HCT116 (cell line): Measurements from ENCODE around the gene ZNF146. TPM values are rescaled to one million over a fixed set of nuclear protein-coding genes. Genes with fewer than 3 reads are reported as not detected.
"Not testable (repeated sequence)": the region's sequence is repeated elsewhere in the genome, so short reads cannot be mapped to it uniquely, and the experiment has no call there.

Source experiments
- ATAC-seq: fragments of 200-7000 bp; cut with Tn5 transposase; 2 replicates; pipeline ENCODE4 v1.9.1; 2020; ENCODE audit warnings: mild to moderate bottlenecking, moderate library complexity
- BruUV-seq: library from RNA; stranded (reverse); fragments of 400-500 nt; replicated peaks from 2 replicates; lab custom pipeline; 2021; lab: Mats Ljungman, UMichigan
- CTCF ChIA-PET: fragments of 300-600 bp; sonication (Branson Sonifier 250); formaldehyde crosslinking; loops from one replicate; lab custom pipeline; 2021; ENCODE audit warnings: antibody characterized with exemption; lab: Charles Lee
- POLR2A ChIA-PET: fragments of 300-600, 350-600 bp; sonication (Branson Sonifier 250); formaldehyde crosslinking; loops from one replicate; lab custom pipeline; 2021; ENCODE audit warnings: antibody characterized with exemption; lab: Charles Lee
- RAD21 ChIA-PET, 2 experiments: fragments of 300-600 bp; sonication (Branson Sonifier 250); formaldehyde crosslinking; loops; one replicate each; lab custom pipeline; 2023; ENCODE audit warnings: low total read pairs in 2 of 2; ENCODE audit not compliant: uncharacterized antibody in 2 of 2, unreplicated experiment in 2 of 2, low non-redundant PET in 1 of 2; lab: Charles Lee
- DNase-seq: peaks from one replicate; pipeline ENCODE4 v3.0.0-alpha.2; 2010; ENCODE audit warnings: low read depth, low spot score
- H2AFZ ChIP-seq: fragments of 200-600 bp; shearing (Covaris generic), sonication (generic); 2 replicates; pipeline ENCODE4 v1.6.1; 2017; ENCODE audit warnings: low read depth, mixed run types, mixed read lengths, antibody characterized with exemption, low read length; ENCODE audit not compliant: poor library complexity, severe bottlenecking
- H3K27ac ChIP-seq: 2 replicates; pipeline ENCODE4 v1.5.1; 2012; ENCODE audit warnings: low read depth, low read length
- H3K27me3 ChIP-seq: fragments of 200-600 bp; sonication (generic); 2 replicates; pipeline ENCODE4 v1.6.1; 2016; ENCODE audit warnings: mixed run types, low read length, mixed read lengths; ENCODE audit not compliant: insufficient read depth
- H3K36me3 ChIP-seq, 2 experiments: fragments of 200-500 bp in 1 of 2; fragments of 200-600 bp in 1 of 2; sonication (Bioruptor generic) in 1 of 2; sonication (generic) in 1 of 2; 2 replicates each; pipeline versions ENCODE4 v1.5.1 to v1.6.1; 2014 to 2016; ENCODE audit warnings: low read length in 2 of 2, inconsistent platforms in 1 of 2, mixed read lengths in 1 of 2, mixed run types in 1 of 2; ENCODE audit not compliant: insufficient read depth in 2 of 2, control insufficient read depth in 1 of 2
- H3K4me1 ChIP-seq, 2 experiments: fragments of 200-600 bp in 1 of 2; sonication (generic) in 1 of 2; 2 replicates each; pipeline versions ENCODE4 v1.5.1 to v1.6.1; 2012 to 2017; ENCODE audit warnings: low read length in 2 of 2, inconsistent platforms in 1 of 2, mild to moderate bottlenecking in 1 of 2, mixed read lengths in 1 of 2, mixed run types in 1 of 2, moderate library complexity in 1 of 2; ENCODE audit not compliant: insufficient read depth in 2 of 2, control insufficient read depth in 1 of 2
- H3K4me2 ChIP-seq: fragments of 200-600 bp; sonication (generic); 2 replicates; pipeline ENCODE4 v1.6.1; 2017; ENCODE audit warnings: mixed run types, low read length, mixed read lengths
- H3K4me3 ChIP-seq, 2 experiments: fragments of 200-600 bp in 1 of 2; sonication (generic) in 1 of 2; replicated peaks in 1 of 2; 2 replicates each; pipeline ENCODE4 v1.5.1; 2011 to 2016; ENCODE audit warnings: low read length in 2 of 2, control low read depth in 1 of 2, low read depth in 1 of 2, mild to moderate bottlenecking in 1 of 2, mixed read lengths in 1 of 2, mixed run types in 1 of 2
- H3K79me2 ChIP-seq: fragments of 200-600 bp; sonication (generic); 2 replicates; pipeline ENCODE4 v1.6.1; 2017; ENCODE audit warnings: mild to moderate bottlenecking, mixed run types, low read length, moderate library complexity, mixed read lengths; ENCODE audit not compliant: insufficient read depth
- H3K9ac ChIP-seq: fragments of 200-600 bp; sonication (generic); 2 replicates; pipeline ENCODE4 v1.6.1; 2016; ENCODE audit warnings: low read length, mixed read lengths
- H3K9me2 ChIP-seq: fragments of 200-600 bp; sonication (generic), shearing (Covaris generic); 2 replicates; pipeline ENCODE4 v1.6.1; 2017; ENCODE audit warnings: mixed run types, mild to moderate bottlenecking, moderate library complexity; ENCODE audit not compliant: insufficient read depth
- H3K9me3 ChIP-seq, 2 experiments: fragments of 200-500 bp in 1 of 2; fragments of 200-600 bp in 1 of 2; sonication (Bioruptor generic) in 1 of 2; sonication (generic) in 1 of 2; 2 replicates each; pipeline ENCODE4 v1.6.1; 2014 to 2017; ENCODE audit warnings: low read length in 2 of 2, mixed read lengths in 2 of 2, inconsistent platforms in 1 of 2, low read depth in 1 of 2, mild to moderate bottlenecking in 1 of 2, mixed run types in 1 of 2, moderate library complexity in 1 of 2; ENCODE audit not compliant: control insufficient read depth in 1 of 2, insufficient read depth in 1 of 2
- H4K20me1 ChIP-seq: fragments of 200-600 bp; sonication (generic), shearing (Covaris generic); 2 replicates; pipeline ENCODE4 v1.6.1; 2017; ENCODE audit warnings: mixed run types, mild to moderate bottlenecking, moderate library complexity; ENCODE audit not compliant: insufficient read depth
- ELF1 ChIP-seq: IDR thresholded peaks from 2 replicates; pipeline ENCODE4 v1.6.1; 2012; ENCODE audit warnings: low read depth, borderline replicate concordance
- EZH2 ChIP-seq: fragments of 200-600 bp; sonication (generic); IDR thresholded peaks from 2 replicates; pipeline ENCODE4 v1.6.1; 2017; ENCODE audit warnings: antibody characterized with exemption, mixed run types
- JUND ChIP-seq: IDR thresholded peaks from 2 replicates; pipeline ENCODE4 v1.6.1; 2012
- POLR2A ChIP-seq: IDR thresholded peaks from 2 replicates; pipeline ENCODE4 v1.7.0; 2011; ENCODE audit warnings: borderline replicate concordance; ENCODE audit not compliant: insufficient read depth, insufficient read length; ENCODE audit errors: extremely low read depth
- RAD21 ChIP-seq: IDR thresholded peaks from 2 replicates; pipeline ENCODE4 v1.6.1; 2012; ENCODE audit warnings: low read depth, mild to moderate bottlenecking
- SRF ChIP-seq: IDR thresholded peaks from 2 replicates; pipeline ENCODE4 v1.6.1; 2012; ENCODE audit warnings: low read depth
- YY1 ChIP-seq: IDR thresholded peaks from 2 replicates; pipeline ENCODE4 v1.6.1; 2011; ENCODE audit warnings: low read length, low read depth, moderate library complexity, mild to moderate bottlenecking; ENCODE audit not compliant: insufficient replicate concordance; ENCODE audit errors: extremely low read depth
- intact Hi-C: fragments of 100-400 bp; cut with micrococcal nuclease; formaldehyde crosslinking; loops from 2 replicates; pipeline ENCODE4 v1.10.0; 2022
- total RNA-seq: library from RNA; stranded (reverse); gene quantifications from one replicate; pipeline ENCODE4 v1.2.1, GENCODE V29; 2021; ENCODE audit not compliant: unreplicated experiment
- TF ChIP-seq, protein P1 (sequence below): IDR thresholded peaks from 2 replicates; pipeline ENCODE4 v1.6.1; 2011; ENCODE audit warnings: mild to moderate bottlenecking, low read length, moderate library complexity; ENCODE audit not compliant: insufficient replicate concordance; ENCODE audit errors: extremely low read depth

Gene ZNF146
- total RNA-seq, 1 experiment from 2014 or later, result 105 TPM

GRCh38 chr19:36267061-36267845 is 52.3 kb downstream of the ZNF146 start:
- ATAC-seq, result no peak
- Histone ChIP-seq H3K27ac (no peak overlapping the region), H3K9me3 (no peaks in the 10 kb centered on the region), H3K4me2 (no peak overlapping the region), H3K4me1 (no peaks in the 10 kb centered on the region), H2AFZ (no peak overlapping the region), H3K9ac (no peak overlapping the region), H3K9me2 (no peaks in the 10 kb centered on the region), H3K36me3 (no peaks in the 10 kb centered on the region), H3K4me3 (no peak overlapping the region), H3K79me2 (no peaks in the 10 kb centered on the region), H3K27me3 (no peaks in the 10 kb centered on the region), H4K20me1 (no peaks in the 10 kb centered on the region)
- no TSS peak for BruUV-seq
- CTCF ChIA-PET, result no interaction called here
- POLR2A ChIA-PET, result no interaction called here
- DNase-seq, result no peak
- RAD21 ChIA-PET, result no interaction called here
- intact Hi-C loops, result no loop called here
- no peak for TF ChIP-seq RAD21
- TF ChIP-seq SRF, result no peak
- no peak for TF ChIP-seq JUND
- no peak for TF ChIP-seq ELF1
- no peak for TF ChIP-seq POLR2A
- TF ChIP-seq YY1, result no peak
- TF ChIP-seq EZH2, result no peak
- TF ChIP-seq, protein P1, sequence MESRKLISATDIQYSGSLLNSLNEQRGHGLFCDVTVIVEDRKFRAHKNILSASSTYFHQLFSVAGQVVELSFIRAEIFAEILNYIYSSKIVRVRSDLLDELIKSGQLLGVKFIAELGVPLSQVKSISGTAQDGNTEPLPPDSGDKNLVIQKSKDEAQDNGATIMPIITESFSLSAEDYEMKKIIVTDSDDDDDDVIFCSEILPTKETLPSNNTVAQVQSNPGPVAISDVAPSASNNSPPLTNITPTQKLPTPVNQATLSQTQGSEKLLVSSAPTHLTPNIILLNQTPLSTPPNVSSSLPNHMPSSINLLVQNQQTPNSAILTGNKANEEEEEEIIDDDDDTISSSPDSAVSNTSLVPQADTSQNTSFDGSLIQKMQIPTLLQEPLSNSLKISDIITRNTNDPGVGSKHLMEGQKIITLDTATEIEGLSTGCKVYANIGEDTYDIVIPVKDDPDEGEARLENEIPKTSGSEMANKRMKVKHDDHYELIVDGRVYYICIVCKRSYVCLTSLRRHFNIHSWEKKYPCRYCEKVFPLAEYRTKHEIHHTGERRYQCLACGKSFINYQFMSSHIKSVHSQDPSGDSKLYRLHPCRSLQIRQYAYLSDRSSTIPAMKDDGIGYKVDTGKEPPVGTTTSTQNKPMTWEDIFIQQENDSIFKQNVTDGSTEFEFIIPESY, result no peak

- H2AFZ ChIP-seq, H3K9ac ChIP-seq, H3K79me2 ChIP-seq, H3K36me3 ChIP-seq, POLR2A ChIA-PET, H3K27me3 ChIP-seq, intact Hi-C loops, H3K4me1 ChIP-seq, H3K27ac ChIP-seq, DNase-seq, CTCF ChIA-PET, H3K4me2 ChIP-seq, H3K9me3 ChIP-seq, H3K4me3 ChIP-seq, H4K20me1 ChIP-seq, H3K9me2 ChIP-seq, RAD21 ChIA-PET, BruUV-seq, ATAC-seq: not testable (repeated sequence)
These were observed 53.2 kb downstream of the ZNF146 start for GRCh38 chr19:36268081-36268480.

DNA sequence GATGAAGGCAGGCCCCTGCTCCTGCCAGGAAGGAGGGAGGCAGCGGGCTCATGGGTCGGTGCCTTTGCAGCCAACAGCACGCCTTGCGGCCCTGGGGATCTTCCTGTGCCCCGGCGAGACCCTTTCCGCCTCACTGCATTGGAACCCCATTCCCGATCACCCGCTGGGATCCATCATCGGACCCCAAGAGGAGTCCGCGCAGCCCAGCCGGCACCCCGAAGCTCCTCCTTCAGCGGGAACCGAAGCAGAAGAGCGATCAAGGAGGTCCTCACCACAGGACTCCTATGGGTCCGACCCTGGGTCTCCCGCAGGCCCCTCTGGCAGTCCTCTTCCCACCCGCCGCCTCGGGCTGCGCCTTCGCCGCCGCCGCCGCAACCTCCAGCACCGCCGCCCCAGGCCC is 53.7 kb downstream of the ZNF146 start:
- H3K9ac ChIP-seq, ATAC-seq, DNase-seq, POLR2A ChIA-PET, H3K4me3 ChIP-seq, intact Hi-C loops, H4K20me1 ChIP-seq, H3K9me2 ChIP-seq, H3K4me2 ChIP-seq, H3K9me3 ChIP-seq, H3K4me1 ChIP-seq, H2AFZ ChIP-seq, RAD21 ChIA-PET, H3K27me3 ChIP-seq, H3K36me3 ChIP-seq, CTCF ChIA-PET, BruUV-seq, H3K27ac ChIP-seq, H3K79me2 ChIP-seq: not testable (repeated sequence)
